HG03159 (cell line): ENCODE data around the gene ENTR1.

Source experiments
- ATAC-seq: cut with Tn5 transposase; IDR thresholded peaks from one replicate; pipeline ENCODE4 v1.9.1; 2021; ENCODE audit warnings: mild to moderate bottlenecking, moderate library complexity; ENCODE audit not compliant: unreplicated experiment

The ENTR1 gene

DNA sequence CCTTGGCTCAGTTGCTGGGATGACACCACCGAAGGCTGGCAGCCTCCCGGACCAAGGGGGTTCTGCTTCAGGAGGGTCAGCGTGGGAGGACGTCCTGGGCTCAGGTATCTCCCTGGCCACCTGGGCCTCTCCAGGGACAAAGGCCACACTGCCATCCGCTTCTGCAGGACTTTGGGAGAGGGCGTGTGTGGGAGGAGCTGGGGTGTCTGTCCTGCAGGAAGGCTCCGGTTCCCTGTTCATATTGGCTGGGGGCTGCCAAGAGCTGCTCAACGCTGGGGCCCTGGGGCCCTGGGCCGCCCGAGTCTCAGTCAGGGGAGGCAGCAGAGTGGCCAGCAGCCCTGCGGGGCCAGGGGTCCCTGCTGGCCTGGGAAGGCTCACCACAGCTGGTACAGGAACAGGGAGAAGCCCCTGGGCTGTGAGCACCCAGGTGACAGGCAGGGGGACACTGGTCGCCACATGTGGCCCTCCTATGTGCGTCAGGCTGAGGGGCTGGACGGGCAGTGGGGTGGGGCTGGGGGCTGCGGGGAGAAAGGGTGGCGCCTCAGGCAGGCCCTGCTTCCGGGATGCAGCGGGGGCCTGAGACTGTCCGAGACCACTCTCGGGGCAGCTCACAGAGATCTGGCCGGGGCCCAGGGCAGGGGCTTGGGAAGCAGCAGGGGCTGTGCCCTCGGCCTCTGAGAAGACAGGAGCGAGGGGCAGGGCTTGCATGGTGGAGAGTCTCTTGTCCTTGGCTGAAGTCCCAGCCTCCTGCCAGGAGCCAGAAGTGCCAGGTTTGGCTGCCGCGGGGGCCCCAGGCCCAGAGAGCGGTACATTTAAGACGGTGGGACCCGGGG, 32.0 kb downstream of the ENTR1 start:
- no peak for ATAC-seq

DNA sequence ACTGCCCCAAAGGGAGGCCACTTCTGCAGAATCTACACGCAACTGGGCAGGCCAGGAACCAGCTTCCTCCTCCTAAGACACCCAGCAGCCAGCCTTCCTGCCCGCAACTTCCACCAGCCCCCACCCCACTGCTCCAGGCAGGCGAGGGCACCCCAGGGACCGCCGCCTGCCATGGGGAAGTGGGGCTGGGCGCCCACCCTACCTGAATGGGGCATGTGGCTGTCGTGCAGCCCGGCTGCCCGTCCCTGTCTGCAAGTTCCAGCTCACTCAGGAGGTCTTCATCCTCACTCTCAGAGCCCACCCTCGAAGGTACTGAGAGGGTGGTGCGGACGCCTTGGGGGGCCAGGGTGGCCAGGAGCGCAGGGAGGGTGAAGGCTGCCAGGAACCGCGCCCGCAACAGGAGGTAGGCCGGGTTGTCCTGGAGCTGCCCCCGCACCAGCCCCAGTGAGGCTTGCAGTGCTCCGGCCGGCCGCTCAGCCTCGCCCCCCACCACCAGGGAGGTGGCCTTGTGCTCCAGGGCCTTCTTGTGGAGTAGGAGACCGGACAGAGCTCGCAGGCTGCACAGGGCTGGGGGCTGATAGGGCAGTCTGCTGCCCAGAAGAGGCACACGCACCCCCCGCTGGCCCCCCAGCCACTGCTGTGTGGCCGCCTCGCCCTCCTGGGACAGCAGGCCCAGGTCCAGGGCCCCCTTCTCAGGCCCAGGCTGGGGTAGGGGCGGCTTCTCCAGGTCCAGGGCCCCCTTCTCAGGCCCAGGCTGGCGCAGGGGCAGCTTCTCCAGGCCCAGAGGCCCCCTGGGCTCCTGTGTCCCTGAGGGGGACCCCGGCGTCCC, 32.9 kb downstream of the ENTR1 start:
- ATAC-seq, result no peak

DNA sequence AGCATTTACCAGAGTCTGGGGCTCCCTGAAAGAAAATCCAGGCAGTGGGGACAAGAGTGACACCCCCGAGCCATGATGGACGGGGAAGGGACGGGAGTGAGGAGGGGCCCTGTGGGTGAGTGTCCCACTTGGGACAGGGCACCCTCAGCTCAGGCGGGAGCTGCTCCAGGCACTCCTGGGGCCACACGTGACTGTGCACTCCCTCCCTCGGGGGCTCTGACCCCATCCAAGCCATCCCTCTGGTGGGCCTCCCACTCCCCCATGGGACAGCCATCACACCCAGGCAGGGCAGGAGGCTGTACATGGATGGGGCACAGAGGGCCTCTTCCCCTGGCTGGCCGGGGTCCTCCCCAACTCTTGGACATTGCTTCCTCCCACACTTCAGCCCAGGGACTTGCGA, 34.0 kb downstream of the ENTR1 start:
- ATAC-seq, result no peak

DNA sequence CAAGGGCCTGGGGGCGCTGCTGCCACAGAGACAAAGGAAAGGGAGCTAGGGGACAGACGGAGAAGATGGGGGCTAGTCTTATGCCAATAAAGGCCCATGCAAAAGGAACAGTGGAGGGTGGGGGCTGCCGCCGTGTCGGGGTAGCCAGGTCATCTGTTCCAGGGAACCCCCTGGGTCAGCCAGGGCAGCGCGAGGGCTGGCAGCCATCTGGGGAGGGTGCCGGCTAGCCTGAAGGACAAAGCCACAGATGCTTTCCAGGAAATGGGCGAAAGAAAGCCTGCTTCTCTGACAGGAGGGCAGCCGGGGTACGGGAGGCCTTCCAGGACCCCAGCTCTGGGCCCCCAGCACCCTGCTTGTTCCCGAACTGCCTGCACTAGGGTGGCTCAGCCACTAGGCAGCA, 35.3 kb downstream of the ENTR1 start:
- no peak for ATAC-seq

DNA sequence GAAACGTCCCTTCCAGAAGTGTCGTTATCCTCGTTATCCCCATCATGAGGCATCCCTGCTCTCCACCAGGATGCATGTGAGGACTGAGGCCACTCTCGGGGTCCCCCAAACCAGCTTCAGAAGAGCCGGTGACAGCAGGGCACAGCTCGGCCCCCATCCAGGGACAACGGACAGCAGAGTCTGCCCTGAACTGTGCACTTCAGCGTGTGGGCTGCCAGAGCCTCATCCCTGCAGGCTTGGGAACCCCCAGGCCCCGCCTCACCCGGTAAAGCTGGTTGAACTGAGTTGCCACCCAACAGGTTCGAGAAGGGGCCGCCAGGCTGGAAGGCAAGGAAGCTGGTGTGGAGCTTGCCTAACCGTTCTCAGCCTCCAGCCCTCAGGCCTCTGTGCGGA, 36.2 kb downstream of the ENTR1 start:
- ATAC-seq, result no peak

DNA sequence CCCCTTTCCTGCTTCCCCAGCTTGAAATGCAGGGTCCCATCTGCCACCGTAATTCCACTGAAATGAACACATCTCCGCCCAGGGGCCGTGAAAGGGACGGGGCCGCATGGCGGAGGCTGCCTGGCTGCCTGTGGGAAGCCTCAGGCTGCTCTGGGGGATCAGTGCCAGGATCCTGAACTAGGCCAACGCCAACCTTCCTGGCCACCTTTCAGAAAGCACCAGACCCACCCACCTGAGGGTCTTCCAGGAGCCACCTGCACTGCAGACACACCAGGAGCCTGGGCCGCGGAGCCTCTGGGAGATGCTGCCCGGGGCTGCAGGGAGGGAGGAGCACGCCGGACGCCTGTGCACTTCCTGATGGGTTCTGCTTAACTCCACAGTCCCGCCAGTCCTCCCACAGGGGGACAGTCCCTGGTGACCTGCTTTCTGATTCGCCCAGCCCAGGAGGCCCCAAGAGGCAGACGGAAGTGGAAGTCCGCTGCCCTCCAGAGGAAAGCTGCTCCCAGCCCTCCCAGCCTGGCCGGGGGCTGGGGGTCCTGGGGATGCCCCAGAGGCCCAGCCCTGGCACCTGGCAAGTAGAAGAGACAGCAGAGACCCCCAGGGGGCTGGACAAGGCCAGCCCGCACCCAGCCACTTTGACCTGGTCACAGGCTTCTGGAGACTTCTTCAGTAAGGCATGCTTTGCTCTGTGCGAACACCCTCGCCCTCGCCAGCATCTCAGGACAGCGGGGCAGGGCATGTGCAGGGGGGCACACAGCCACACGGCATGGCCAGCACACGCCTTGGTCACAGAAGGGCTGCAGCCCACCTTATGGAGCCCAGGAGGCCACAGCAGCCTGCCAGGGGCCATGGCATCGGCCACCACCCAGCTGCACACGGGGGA, 36.9 kb downstream of the ENTR1 start, which contains the start of gene CARD9:
TSS of gene CARD9 (minus strand) at position 370 of the 883 bp plus-strand sequence. CDS start 1,591 bp downstream, outside the sequence.
- no peak for ATAC-seq

DNA sequence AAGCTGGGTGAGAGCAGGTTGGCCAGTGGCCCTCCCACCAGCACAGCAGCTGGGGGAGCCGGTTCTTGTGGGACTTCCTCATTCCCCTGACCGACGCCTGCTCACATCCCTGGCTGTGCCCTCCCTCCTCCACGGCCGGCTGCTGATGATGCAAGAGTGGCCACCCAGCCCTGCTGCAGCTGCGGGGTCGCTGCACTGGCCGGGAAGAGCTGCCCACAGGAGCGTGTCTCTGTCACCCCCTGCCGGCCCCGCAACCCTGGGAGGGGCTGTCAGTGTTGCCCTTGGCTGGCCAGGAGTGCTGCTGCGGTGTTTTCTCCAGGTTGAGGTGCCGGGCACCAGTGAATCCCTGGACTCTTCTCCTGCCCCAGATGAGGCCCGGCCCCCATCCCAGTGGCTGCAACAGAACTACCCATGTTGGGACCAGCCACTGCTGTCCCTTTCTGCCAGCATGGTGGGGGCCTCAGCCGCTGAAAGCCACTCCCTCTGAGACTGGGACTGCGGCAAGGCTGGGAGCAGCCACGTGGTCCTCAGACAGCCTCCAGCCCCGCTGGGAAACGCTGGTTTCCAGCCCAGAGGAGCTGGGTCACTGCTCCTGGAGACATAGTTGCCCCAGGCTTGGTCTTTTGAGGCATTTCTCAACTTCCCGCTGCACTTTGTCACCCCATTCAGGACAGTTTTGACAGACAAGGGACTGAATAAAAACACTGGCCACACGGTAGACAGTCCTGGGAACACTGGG, 37.7 kb downstream of the ENTR1 start:
- ATAC-seq, result no peak

DNA sequence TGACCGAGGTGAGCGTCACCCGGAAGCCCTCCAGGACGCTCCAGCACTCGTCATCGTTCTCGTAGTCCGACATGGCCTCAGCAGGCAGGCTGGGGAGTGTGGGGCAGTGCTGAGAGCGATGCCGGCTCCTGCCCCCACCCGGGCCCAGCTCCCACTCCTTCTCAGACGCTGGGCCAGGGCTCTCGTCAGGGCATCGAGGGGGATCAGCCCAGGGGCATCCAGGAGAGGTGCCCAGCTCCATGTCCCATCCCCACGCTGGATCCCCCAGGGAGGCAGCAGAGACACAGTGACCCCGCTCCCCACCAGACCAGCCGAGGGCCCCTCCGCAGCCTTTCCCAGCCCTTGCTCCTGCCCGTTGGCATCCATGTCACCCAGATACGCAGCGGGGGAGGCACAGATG, 38.4 kb downstream of the ENTR1 start:
- ATAC-seq, result no peak

DNA sequence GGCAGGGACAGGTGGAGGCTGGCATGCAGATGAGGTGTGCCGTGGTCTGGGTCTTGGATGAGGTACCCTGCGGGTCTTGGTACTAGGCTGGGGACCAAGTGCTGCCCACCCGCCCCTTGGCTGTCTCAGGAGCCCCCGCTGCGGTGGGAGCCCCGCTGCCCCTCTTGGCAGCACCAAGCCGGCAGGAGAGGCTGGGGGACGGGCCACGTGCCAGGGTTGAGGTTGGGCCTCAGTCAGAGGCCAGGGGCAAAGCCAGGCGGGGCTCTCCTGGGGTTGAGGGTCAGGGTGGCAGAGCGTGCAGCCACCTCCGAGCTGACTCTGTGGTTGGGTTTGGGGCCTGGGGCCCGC, 38.9 kb downstream of the ENTR1 start:
- ATAC-seq, result no peak

DNA sequence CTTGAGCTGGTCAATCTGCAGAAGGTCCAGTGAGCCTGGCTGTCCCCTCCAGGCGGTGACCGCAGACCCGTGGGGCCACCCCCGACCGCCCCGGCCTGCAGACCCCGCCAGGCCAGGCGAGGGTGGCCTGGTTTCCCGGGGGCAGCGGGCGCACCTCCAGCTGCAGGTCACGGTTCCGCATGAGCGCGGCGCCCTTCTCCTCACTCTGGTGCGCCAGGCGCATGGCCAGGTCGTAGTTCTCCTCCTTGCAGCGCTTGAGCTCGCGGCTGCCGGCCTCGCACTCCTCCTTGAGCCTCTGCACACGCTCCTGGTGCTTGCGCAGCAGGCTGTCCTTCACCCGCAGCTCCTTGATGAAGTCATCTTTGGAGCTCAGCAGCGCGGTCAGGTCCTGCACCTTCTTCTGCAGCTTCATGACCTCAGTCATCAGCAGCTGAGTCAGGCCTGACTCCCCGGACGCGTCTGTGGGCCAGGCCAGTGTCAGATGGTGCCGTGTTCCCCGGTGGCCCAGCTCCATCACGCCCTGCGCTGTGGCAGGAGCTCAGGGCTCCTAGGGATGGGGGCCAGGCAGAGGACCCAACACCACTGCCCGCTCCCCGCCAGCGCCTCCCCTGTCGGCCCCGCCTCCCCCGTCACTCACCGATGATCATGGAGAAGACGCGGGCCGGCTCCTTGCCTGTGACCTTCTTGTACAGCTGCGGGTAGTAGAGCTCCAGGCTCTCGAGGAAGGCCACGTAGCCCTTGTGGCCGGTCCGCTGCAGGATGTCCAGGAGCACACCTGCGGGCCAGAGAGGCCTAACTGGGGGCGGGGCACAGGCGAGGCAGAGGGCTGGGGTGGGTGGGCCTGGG, 39.5 kb downstream of the ENTR1 start:
- no peak for ATAC-seq

DNA sequence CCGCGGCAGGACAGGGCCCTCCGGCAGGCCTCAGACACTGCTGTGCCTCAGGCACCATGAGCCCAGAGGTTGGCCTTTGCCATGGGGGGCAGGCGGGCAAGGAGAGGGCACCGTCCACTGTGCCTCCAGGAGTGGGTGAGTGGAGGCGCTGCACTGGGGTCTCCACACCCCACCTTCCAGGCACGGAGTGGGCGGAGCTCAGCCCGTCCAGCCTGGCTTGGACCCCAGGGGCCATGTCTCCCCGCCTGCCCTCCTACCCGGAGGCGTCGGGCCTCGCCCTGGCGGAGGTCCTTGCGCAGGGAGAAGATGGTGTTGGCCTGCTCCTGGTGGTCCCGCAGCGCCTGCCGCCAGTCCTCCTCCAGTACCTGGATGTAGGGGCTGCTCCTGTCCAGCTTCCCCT, 40.4 kb downstream of the ENTR1 start:
- no peak for ATAC-seq

DNA sequence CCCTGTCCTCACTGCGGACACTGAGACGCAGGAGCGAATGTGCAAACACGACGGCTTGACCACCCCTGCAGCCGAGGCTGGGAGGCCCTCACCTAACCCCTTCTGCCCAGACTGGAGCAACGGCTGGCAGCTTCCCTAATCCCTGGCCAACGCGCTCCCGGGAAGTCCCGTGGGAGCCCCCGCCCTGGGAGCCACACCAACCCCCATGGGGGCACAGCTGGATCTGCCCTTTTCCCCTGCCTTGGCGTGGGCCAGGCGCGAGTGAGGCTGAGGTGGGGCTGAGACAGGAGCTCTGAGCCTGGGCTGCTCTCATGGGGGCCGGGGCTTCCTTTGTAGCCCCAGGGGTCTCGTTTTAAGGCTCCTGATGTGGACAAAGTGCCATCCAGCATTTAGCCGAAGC, 42.2 kb downstream of the ENTR1 start:
- no peak for ATAC-seq

DNA sequence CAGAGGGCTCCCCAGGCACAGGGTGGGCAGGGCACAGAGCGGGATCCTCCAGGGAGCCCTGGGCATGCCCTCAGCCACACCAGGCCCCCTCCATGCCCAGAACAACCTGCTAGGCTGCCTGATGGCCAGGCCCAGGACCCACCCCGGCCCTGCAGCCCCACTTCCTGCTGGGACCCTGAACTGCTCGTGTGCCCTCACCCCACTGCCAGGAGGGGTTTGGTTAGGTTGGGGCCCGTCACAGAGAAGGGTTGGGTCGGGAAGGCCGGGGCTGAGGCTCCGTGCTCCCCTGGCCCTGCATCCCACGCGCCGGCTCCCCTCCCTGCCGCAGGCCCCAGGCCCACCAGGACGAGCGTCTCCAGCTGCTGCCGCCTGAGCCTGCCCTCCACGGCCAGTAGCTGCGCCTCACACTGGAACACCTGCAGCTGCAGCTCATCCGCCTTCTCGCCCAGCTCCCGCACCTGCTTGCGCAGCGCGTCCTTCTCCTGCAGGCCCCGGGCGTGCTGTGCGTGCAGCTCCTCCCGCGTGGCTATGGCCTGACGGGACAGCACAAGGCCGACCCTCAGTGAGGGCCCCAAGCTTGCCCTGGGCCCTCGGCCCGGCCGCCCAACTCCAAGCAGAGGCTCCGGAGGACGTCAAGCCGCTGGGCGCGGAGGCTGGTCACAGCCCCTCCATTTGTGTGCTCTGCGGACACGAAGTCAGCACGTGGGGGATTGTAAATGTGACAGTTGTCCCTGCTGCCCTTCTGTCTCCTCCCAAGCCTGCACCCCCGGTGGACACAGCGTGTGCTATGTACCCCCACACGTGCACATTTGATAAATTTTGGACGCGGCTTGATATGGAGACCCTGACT, 42.9 kb downstream of the ENTR1 start:
- ATAC-seq, result no peak

DNA sequence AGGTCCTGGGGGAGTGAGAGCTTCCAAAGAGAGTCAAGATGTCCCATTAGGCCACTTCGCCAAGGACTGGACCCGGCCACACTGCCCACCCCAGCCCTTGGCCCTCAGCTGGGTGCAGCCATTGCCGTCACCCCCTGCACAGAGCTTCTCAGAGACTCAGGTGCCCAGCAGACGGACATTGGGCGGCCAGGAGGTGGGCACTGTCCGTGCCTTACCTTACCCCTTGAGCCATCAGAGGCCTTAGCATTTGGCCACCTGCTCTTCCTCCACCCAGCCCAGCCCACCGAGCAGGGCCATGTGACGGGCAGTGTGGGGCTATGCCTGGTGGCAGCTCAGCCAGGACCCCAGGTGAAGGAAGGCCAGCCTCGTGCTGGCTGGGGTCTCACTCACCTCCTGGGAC, 43.6 kb downstream of the ENTR1 start:
- no peak for ATAC-seq

DNA sequence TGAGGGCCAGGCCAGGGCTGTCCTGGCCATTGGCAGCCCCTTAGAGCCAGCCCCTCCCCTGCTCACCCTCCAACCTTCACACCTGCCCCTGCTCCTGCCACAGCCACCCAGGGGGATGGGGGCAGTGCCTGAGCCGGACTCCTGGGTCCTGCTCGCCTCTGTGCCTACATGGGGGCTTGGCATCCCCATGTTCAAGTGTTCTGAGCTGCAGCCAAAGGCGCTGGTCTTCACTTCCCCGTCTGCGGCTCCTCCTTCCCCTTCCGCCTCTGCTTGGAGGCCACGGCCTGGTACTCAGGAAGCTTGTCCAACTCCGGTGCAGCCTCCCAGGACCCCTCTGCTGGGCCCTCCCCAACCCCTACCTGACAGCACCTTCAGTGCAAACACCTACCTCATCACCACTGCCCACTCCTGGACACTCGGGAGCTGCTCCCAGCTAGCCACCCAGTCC, 44.6 kb downstream of the ENTR1 start:
- no peak for ATAC-seq

DNA sequence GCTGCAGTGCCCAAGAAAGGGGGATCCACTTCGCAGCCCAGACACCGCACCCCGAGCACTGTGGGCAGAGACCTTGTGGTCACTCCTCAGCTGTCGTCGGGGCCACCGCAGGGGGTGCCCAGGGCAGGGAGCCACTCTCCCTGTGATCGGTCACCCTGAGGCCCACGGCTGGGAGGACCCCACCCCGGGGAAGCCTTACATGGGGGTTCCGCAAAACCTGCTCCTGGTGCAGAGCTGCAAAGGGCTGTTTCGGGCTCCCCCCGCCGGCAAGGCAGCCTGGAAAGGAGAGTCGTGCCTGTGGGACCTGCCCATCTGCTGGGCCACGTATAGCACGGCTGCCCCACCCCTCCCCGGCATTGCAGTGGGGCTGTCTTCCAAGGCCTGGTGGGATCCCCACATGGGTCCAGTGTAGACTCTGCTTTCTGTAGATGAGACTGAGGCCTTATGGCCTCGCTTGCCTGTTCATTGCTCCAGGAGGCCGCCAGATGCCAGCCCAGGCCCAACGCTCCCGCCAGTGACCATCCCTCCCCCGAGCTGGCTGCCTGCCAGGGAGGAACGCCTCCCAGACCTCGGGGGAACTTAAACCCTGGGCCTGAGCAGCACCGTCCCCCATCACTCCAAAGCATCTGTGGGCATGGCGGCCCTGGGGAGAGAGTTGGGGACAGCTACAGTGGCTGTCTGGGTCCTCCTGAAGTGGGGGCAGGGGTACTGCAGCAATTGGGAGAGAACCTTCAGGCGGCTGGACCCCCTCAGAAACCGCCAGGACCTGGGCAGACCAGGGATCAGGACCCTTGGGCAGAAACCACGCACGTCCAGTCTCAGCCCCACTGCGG, 45.3 kb downstream of the ENTR1 start:
- no peak for ATAC-seq

DNA sequence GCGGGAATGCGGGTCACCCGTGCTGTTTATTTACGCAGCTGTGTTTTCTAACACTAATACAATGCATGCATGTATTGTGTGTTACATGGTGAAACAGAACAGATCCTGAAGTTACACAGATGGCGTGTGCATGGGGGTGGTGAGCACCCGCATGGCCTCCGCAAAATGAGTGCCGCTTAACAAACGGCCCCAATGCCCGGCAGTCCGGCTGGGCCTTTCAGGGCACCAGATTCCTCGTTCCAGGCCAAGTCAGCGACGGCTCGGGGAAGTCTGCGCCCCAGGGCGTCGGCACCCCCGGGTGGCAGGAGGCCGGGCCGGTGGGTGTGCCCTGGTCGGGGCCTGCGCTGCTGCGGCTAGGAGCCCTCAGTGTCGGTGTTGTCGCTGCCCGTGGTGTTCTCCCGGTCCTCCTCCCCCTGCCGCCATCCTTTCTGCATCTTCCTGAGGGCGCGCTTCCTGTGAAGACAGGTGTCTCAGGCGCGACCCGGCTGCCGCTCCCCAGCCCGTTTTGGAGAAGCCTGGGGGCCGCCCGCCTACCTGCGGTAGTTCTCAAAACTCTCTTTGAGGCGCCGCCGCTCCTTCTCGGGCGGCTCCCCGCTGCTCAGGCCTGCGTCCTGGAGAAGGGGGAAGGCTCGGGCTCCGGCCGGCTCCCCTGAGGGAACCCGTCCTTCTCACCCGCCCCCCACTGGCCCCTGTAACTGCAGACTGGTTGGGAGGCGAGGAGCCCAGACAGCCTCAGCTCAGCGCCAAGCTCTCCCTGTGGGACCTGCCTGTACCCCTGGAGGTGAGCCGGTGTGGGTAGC, 46.3 kb downstream of the ENTR1 start:
- no peak for ATAC-seq
